GM15510 (cell line): ENCODE results near the gene CD59.

Experiments used
- POLR2A ChIP-seq: IDR thresholded peaks from 3 replicates; pipeline ENCODE4 v1.6.1; 2011; ENCODE audit warnings: borderline replicate concordance; ENCODE audit not compliant: insufficient read length; ENCODE audit errors: extremely low read depth

CD59 gene

GRCh38 chr11:33736148-33736812, at the start of gene CD59:
Gene CD59 (minus strand): TSS chr11:33736423. CDS start chr11:33722445, 13,978 bp downstream.
- TF ChIP-seq POLR2A = peak; percentile 82

- no peak for TF ChIP-seq POLR2A
Measured at GRCh38 chr11:33785609-33786008, 49.4 kb upstream of the CD59 start.

GRCh38 chr11:33779849-33780528, 43.8 kb upstream of the CD59 start:
- no peak for TF ChIP-seq POLR2A

- TF ChIP-seq POLR2A = no peak
Measured at GRCh38 chr11:33778675-33779074, 42.5 kb upstream of the CD59 start.

GRCh38 chr11:33777906-33778305, 41.7 kb upstream of the CD59 start:
- no peak for TF ChIP-seq POLR2A

GRCh38 chr11:33775832-33776470, 39.7 kb upstream of the CD59 start:
- no peak for TF ChIP-seq POLR2A

GRCh38 chr11:33775467-33775807, 39.2 kb upstream of the CD59 start:
- TF ChIP-seq POLR2A = no peak

GRCh38 chr11:33774736-33775466, 38.7 kb upstream of the CD59 start:
- TF ChIP-seq POLR2A = no peak

GRCh38 chr11:33773987-33774735, 37.9 kb upstream of the CD59 start, which contains the start of gene FBXO3:
Gene FBXO3 (minus strand): TSS chr11:33774520. CDS start chr11:33774497, 23 bp downstream.
- TF ChIP-seq POLR2A = peak; percentile 58

- no peak for TF ChIP-seq POLR2A
Measured at GRCh38 chr11:33773404-33773986, 37.3 kb upstream of the CD59 start.

- no peak for TF ChIP-seq POLR2A
Measured at GRCh38 chr11:33772870-33773269, 36.6 kb upstream of the CD59 start.

- no peak for TF ChIP-seq POLR2A
Measured at GRCh38 chr11:33772300-33772699, 36.1 kb upstream of the CD59 start.

GRCh38 chr11:33770236-33770635, 34.0 kb upstream of the CD59 start:
- no peak for TF ChIP-seq POLR2A

- TF ChIP-seq POLR2A = no peak
Measured at GRCh38 chr11:33769542-33769941, 33.3 kb upstream of the CD59 start.
